RPMI8226 (cell line): ENCODE measurements around the gene ELMO1.

Source experiments
- DNase-seq: peaks from one replicate; pipeline ENCODE4 v3.0.0-alpha.2; 2015

Gene ELMO1

GRCh38 chr7:37037286-37037685 lies 411.4 kb downstream of the ELMO1 start:
- DNase-seq, result no peak

DNA sequence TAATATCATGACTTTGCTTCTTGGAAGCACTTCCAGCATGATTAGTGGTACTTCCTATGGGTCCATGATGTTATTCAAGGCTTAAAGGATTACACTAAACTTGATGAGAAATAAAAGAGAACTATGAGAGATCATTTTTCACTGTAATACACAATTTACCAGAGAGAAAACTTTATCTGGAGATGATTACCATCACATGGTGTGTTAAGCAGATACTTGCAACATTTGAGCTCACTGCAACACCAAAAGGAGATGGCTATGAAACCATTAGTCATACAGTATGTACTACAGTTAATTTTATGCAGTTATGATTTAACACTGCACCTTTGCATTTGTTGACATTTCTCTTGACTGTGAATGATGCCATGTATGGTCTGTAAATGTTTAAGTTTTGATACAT lies 413.0 kb downstream of the ELMO1 start:
- no peak for DNase-seq

- DNase-seq, result no peak
These were observed 415.5 kb downstream of the ELMO1 start for GRCh38 chr7:37033141-37033540.

GRCh38 chr7:37032258-37032601 lies 416.4 kb downstream of the ELMO1 start:
- no peak for DNase-seq

- DNase-seq, result no peak
These were observed 416.9 kb downstream of the ELMO1 start for GRCh38 chr7:37031571-37032257.

DNA sequence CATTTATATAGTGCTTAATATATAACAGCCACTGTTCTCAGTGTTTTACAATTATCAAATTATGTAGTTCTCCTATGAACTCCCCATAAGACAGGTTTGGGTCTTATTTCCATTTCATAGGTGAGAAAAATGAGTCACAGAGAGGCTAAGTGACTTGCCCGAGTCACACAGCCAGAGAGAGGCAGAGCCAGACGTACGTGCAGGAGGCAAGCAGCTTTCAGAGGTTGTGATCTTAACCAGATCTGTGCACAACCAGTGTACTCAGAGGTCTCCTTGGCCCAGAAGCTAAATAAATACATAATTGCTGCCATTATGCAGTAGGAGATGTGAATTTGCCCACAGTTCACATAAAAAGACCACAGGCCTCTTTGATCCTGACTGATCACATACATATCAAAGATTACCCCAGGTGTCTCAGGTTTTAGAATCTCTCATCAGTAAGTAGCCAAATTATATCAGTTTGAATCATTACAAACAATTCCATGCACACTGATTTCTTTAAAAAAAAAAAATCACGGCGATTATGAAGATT lies 419.7 kb downstream of the ELMO1 start:
- DNase-seq, result no peak

GRCh38 chr7:37027557-37028341 lies 420.9 kb downstream of the ELMO1 start:
- DNase-seq, result no peak

DNA sequence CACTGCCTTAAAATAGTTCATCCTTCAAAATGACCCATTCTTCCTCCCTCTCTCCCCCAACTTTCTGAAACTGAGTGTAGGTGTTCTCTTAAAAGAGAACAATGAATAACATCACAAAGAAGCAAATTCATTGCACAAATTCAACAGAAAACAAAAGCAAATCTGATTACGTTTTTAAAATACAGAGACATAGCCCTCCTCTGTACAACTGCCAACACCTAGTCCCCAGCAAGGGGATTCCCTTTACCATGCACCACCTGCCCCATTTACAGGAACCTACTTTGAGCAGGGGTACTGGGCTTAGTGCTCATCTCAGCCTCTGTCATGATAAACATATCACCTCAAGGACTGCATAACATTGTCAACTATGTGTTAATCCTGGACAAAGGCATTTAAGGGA lies 421.6 kb downstream of the ELMO1 start:
- DNase-seq, result no peak

- DNase-seq, result no peak
These were observed 429.7 kb downstream of the ELMO1 start for GRCh38 chr7:37018954-37019353.

GRCh38 chr7:37016064-37016878 lies 432.4 kb downstream of the ELMO1 start:
- DNase-seq, result no peak

- DNase-seq, result no peak
These were observed 433.2 kb downstream of the ELMO1 start for GRCh38 chr7:37015353-37016034.

DNA sequence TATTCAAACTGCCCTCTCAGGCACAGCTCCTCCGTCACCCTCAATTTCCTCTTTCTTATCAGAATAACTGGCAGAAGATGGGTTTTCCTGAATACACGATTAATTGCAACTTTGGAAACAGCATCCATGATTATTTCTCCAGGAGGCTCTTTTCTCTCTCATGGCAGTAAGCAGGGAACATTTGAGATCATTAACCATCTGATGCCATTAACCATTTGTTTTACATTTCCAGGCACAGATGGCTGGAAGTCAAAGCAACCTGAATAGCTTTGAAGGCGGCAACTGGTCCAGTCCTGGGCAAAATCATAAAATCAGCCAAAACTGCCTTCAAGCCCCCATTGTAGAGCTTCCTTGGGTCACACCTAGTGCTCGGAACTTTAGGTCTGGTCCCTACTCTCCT lies 434.9 kb downstream of the ELMO1 start:
- DNase-seq, result no peak

DNA sequence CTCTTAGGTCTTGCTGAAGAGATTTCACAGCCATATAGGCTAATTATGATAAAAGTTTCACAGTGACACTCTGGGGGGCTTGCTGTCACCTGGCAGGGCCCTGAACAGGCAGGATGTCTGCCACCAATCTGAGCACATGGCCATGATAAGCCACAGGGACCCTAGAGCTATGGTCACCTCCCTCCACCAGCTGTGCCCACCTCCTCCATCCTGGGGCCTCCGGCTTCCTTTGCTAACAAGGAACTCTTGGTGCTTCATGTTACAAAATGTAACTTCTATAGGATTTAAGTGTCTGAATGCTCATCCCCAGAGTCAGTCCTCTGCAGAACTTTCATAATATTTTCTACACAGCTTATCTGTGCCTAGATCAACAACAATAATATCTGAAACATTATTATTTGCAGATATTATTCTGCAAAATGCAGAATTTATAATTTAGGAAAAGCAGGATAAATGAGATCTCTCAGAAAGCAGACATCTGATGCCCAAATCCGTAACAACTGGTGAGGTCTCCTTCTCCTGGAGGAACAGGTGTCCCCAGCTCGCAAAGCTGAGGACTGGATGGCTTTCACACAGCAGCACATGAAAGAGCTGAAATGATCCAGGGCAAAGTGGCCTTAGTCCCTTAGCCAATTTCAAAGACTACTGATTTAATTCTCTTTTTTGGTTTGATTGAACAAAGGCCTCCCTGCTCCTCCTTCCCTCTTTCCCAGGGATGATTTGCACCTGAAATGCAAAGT lies 437.3 kb downstream of the ELMO1 start:
- DNase-seq, result no peak

- no peak for DNase-seq
These were observed 439.5 kb downstream of the ELMO1 start for GRCh38 chr7:37009125-37009675.

- DNase-seq, result no peak
These were observed 441.0 kb downstream of the ELMO1 start for GRCh38 chr7:37007691-37008090.

DNA sequence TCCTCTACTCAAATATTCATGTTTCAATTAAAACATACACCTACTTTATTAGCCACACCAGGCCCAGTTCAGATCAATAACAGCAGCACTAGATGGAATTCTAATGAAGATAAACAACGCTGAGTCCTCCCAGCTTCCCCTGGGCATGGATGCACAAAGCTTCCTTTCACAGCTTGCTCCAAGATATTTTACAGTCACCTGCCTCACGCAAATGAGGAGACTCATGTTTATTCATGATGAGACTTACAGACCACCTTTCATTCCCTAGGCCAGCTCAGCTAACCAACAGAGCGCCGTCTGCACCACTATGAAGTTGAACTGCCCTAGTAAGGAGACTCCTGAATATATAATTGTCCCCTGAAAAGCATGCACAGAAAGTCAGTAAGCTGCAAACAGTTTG lies 441.4 kb downstream of the ELMO1 start:
- DNase-seq, result no peak

- no peak for DNase-seq
These were observed 441.9 kb downstream of the ELMO1 start for GRCh38 chr7:37006764-37007163.

DNA sequence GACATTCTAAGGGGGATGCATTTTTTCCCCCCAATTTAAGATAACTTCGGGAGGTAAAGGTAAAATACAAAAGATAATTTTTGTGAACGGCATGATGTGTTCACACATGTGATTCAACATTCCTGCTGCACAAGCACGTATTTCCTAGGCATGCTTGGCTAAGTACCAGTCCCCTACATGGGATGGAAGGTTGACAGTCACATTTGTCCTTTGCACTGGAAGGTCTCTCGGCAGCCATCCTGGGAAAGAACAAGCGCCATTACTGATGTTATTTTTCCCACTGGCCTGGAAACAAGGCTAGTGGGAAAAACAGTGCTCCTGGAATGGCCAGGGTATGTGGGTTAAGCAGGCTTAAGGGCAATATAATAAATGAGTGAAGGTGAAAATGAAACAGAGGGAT lies 448.2 kb downstream of the ELMO1 start:
- no peak for DNase-seq

DNA sequence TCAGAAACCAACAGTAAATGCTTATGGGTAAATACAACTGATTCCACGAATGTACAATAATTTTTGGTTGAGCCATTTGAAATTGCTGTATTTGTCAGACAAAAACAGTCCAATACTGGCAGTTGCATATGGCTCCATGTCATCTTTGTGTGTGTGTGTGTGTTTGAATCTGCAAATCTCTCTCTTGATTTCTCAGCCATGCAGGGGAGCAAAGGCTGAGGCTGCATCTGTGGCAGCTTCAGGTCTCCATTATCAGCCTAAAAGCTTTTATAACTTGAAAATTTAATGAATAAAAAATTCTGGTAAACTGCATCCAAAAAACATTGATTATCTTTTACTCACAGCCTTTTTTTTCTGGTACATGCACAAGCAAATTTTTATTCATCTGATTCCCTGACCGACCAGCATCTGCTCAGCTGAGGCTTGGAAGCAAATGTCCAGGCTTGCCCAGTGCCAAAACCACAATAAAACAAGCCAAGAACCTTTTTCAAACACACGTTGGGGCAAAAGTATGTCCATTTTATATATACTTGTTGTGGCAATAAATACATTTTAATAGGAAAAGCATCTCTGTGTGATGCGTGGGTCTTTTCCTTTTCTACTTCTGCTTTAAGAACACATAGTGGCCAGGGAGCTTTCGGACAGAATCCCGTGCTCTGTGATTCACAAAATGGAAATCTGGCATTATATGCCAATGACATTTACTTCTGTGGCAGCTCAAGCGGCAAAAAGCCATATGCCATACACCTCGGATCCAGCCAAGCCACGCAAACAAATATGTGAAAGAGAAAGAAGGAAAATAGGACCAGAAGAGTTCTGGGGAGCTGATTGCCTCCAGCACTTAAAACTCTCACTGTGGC lies 448.8 kb downstream of the ELMO1 start:
- DNase-seq, result no peak

GRCh38 chr7:36995776-36996175 lies 452.9 kb downstream of the ELMO1 start:
- DNase-seq, result no peak
